GM23338 (cell line): ENCODE data around the gene AKNAD1.

Experiments
- CREB1 ChIP-seq: fragments of 250-450 bp; sonication (Bioruptor Pico); IDR thresholded peaks from 2 replicates; pipeline ENCODE4 v1.5.0; 2020; ENCODE audit warnings: low read depth, mild to moderate bottlenecking, moderate library complexity
- CTCF ChIP-seq, 2 experiments: fragments of 200-600 bp in 1 of 2; sonication (generic) in 1 of 2; conservative IDR thresholded peaks; 2 replicates each; pipeline versions ENCODE4 v1.5.1 to v1.6.1; 2016 to 2017; ENCODE audit warnings: antibody characterized with exemption in 2 of 2, low read depth in 2 of 2, mild to moderate bottlenecking in 2 of 2, moderate library complexity in 1 of 2
- EZH2 ChIP-seq: fragments of 200-600 bp; sonication (generic); IDR thresholded peaks from one replicate; pipeline ENCODE4 v1.8.0; 2017; ENCODE audit warnings: antibody characterized with exemption, mild to moderate bottlenecking, low read depth; ENCODE audit not compliant: unreplicated experiment
- EZH2phosphoT487 ChIP-seq: fragments of 200-600 bp; sonication (generic); IDR thresholded peaks from one replicate; pipeline ENCODE4 v1.8.1; 2018; ENCODE audit warnings: antibody characterized with exemption; ENCODE audit not compliant: unreplicated experiment
- JUNB ChIP-seq: IDR thresholded peaks from one replicate; pipeline ENCODE4 v1.6.1; 2016; ENCODE audit warnings: antibody characterized with exemption; ENCODE audit not compliant: unreplicated experiment
- POLR2AphosphoS5 ChIP-seq: IDR thresholded peaks from 2 replicates; pipeline ENCODE4 v1.6.1; 2016; ENCODE audit warnings: antibody characterized with exemption, low read depth
- STAT1 ChIP-seq: IDR thresholded peaks from one replicate; pipeline ENCODE4 v1.6.1; 2016; ENCODE audit warnings: antibody characterized with exemption; ENCODE audit not compliant: unreplicated experiment
- ZNF114 ChIP-seq: fragments of 250-450 bp; sonication (Bioruptor Pico); IDR thresholded peaks from 2 replicates; pipeline ENCODE4 v1.5.0; 2020; ENCODE audit warnings: mild to moderate bottlenecking, moderate library complexity
- TF ChIP-seq, protein P1 (sequence below): IDR thresholded peaks from 2 replicates; pipeline ENCODE4 v1.6.1; 2016; ENCODE audit warnings: antibody characterized with exemption
- TF ChIP-seq, protein P2 (sequence below): IDR thresholded peaks from one replicate; pipeline ENCODE4 v1.6.1; 2018; ENCODE audit warnings: antibody characterized with exemption; ENCODE audit not compliant: unreplicated experiment
- TF ChIP-seq, protein P3 (sequence below): fragments of 250-450 bp; sonication (Bioruptor Pico); IDR thresholded peaks from 2 replicates; pipeline ENCODE4 v1.5.0; 2020; ENCODE audit warnings: mild to moderate bottlenecking, moderate library complexity

- TF ChIP-seq CTCF (conservative IDR thresholded peaks at IDR 0.05; ENCODE audit: low read depth in 2 of 2): no peak
- no peak for TF ChIP-seq EZH2
- no peak for TF ChIP-seq POLR2AphosphoS5
- TF ChIP-seq, protein P1, sequence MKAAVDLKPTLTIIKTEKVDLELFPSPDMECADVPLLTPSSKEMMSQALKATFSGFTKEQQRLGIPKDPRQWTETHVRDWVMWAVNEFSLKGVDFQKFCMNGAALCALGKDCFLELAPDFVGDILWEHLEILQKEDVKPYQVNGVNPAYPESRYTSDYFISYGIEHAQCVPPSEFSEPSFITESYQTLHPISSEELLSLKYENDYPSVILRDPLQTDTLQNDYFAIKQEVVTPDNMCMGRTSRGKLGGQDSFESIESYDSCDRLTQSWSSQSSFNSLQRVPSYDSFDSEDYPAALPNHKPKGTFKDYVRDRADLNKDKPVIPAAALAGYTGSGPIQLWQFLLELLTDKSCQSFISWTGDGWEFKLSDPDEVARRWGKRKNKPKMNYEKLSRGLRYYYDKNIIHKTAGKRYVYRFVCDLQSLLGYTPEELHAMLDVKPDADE: no peak
- TF ChIP-seq EZH2phosphoT487: no peak
- TF ChIP-seq ZNF114 (CRISPR knock-in tag): no peak
- TF ChIP-seq JUNB: no peak
- TF ChIP-seq, protein P2, sequence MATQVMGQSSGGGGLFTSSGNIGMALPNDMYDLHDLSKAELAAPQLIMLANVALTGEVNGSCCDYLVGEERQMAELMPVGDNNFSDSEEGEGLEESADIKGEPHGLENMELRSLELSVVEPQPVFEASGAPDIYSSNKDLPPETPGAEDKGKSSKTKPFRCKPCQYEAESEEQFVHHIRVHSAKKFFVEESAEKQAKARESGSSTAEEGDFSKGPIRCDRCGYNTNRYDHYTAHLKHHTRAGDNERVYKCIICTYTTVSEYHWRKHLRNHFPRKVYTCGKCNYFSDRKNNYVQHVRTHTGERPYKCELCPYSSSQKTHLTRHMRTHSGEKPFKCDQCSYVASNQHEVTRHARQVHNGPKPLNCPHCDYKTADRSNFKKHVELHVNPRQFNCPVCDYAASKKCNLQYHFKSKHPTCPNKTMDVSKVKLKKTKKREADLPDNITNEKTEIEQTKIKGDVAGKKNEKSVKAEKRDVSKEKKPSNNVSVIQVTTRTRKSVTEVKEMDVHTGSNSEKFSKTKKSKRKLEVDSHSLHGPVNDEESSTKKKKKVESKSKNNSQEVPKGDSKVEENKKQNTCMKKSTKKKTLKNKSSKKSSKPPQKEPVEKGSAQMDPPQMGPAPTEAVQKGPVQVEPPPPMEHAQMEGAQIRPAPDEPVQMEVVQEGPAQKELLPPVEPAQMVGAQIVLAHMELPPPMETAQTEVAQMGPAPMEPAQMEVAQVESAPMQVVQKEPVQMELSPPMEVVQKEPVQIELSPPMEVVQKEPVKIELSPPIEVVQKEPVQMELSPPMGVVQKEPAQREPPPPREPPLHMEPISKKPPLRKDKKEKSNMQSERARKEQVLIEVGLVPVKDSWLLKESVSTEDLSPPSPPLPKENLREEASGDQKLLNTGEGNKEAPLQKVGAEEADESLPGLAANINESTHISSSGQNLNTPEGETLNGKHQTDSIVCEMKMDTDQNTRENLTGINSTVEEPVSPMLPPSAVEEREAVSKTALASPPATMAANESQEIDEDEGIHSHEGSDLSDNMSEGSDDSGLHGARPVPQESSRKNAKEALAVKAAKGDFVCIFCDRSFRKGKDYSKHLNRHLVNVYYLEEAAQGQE: no peak
- TF ChIP-seq, protein P3, sequence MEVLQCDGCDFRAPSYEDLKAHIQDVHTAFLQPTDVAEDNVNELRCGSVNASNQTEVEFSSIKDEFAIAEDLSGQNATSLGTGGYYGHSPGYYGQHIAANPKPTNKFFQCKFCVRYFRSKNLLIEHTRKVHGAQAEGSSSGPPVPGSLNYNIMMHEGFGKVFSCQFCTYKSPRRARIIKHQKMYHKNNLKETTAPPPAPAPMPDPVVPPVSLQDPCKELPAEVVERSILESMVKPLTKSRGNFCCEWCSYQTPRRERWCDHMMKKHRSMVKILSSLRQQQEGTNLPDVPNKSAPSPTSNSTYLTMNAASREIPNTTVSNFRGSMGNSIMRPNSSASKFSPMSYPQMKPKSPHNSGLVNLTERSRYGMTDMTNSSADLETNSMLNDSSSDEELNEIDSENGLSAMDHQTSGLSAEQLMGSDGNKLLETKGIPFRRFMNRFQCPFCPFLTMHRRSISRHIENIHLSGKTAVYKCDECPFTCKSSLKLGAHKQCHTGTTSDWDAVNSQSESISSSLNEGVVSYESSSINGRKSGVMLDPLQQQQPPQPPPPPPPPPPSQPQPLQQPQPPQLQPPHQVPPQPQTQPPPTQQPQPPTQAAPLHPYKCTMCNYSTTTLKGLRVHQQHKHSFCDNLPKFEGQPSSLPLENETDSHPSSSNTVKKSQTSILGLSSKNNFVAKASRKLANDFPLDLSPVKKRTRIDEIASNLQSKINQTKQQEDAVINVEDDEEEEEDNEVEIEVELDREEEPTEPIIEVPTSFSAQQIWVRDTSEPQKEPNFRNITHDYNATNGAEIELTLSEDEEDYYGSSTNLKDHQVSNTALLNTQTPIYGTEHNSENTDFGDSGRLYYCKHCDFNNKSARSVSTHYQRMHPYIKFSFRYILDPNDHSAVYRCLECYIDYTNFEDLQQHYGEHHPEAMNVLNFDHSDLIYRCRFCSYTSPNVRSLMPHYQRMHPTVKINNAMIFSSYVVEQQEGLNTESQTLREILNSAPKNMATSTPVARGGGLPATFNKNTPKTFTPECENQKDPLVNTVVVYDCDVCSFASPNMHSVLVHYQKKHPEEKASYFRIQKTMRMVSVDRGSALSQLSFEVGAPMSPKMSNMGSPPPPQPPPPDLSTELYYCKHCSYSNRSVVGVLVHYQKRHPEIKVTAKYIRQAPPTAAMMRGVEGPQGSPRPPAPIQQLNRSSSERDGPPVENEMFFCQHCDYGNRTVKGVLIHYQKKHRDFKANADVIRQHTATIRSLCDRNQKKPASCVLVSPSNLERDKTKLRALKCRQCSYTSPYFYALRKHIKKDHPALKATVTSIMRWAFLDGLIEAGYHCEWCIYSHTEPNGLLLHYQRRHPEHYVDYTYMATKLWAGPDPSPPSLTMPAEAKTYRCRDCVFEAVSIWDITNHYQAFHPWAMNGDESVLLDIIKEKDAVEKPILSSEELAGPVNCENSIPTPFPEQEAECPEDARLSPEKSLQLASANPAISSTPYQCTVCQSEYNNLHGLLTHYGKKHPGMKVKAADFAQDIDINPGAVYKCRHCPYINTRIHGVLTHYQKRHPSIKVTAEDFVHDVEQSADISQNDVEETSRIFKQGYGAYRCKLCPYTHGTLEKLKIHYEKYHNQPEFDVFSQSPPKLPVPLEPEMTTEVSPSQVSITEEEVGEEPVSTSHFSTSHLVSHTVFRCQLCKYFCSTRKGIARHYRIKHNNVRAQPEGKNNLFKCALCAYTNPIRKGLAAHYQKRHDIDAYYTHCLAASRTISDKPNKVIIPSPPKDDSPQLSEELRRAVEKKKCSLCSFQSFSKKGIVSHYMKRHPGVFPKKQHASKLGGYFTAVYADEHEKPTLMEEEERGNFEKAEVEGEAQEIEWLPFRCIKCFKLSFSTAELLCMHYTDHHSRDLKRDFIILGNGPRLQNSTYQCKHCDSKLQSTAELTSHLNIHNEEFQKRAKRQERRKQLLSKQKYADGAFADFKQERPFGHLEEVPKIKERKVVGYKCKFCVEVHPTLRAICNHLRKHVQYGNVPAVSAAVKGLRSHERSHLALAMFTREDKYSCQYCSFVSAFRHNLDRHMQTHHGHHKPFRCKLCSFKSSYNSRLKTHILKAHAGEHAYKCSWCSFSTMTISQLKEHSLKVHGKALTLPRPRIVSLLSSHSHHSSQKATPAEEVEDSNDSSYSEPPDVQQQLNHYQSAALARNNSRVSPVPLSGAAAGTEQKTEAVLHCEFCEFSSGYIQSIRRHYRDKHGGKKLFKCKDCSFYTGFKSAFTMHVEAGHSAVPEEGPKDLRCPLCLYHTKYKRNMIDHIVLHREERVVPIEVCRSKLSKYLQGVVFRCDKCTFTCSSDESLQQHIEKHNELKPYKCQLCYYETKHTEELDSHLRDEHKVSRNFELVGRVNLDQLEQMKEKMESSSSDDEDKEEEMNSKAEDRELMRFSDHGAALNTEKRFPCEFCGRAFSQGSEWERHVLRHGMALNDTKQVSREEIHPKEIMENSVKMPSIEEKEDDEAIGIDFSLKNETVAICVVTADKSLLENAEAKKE (CRISPR knock-in tag): no peak
- TF ChIP-seq CREB1 (CRISPR knock-in tag): no peak
- no peak for TF ChIP-seq STAT1
Measured at GRCh38 chr1:108813326-108813725, 43.6 kb downstream of the AKNAD1 start.
